ENCODE data around the gene ITIH2.

DNA sequence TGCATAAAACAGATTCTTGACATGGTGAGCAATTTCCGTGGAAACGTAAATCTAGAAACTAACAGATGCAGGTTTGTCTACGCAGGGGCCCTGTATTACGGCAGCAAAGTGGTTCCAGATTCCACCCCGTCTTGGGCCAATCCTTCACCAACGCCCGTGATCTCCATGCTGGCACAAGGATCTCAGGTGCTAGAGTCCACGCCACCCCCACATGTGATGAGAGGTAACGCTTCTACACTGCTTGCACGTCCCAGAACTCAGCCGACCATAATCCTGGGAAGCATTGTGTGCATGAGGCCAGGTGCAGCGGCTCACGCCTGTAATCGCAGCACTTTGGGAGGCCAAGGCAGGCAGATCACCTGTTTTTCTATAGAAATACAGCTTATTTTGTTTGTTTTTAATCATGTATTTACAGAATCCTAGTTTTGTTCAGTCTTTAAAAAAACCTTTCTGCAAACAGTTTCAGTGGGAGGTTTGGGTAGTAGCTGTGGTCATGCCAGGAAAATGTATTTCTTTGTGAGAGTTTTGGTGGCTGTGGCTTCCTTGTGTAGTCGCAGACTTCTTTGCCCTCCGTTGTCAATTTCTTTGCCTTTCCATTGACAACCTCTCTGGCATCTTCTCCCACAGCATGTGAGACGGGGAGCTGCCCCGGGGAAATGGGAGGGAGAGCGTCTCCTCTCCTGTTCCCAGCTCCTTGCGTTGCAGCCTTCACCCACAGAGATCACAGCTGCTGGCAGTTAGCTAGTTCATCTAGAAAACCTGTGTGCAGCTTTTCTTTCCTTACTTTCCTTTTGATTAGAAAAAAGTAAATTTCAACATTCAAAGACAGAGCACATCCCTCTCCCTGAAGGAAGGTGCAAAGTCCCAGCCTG lies 35.7 kb downstream of the ITIH2 start:
- TF ChIP-seq, protein P1, sequence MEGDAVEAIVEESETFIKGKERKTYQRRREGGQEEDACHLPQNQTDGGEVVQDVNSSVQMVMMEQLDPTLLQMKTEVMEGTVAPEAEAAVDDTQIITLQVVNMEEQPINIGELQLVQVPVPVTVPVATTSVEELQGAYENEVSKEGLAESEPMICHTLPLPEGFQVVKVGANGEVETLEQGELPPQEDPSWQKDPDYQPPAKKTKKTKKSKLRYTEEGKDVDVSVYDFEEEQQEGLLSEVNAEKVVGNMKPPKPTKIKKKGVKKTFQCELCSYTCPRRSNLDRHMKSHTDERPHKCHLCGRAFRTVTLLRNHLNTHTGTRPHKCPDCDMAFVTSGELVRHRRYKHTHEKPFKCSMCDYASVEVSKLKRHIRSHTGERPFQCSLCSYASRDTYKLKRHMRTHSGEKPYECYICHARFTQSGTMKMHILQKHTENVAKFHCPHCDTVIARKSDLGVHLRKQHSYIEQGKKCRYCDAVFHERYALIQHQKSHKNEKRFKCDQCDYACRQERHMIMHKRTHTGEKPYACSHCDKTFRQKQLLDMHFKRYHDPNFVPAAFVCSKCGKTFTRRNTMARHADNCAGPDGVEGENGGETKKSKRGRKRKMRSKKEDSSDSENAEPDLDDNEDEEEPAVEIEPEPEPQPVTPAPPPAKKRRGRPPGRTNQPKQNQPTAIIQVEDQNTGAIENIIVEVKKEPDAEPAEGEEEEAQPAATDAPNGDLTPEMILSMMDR (IDR thresholded peaks at IDR 0.05) = no peak
- TF ChIP-seq EP300 (IDR thresholded peaks at IDR 0.05) = no peak

Data from stomach (tissue), 4 donors.